ENCODE results near the gene PDZK1. TPM values are rescaled to one million over a fixed set of nuclear protein-coding genes. Genes with fewer than 3 reads are reported as not detected.

The PDZK1 gene
- not detected in 2 replicates for total RNA-seq (2014; rRNA removed; shearing (Covaris generic); ENCODE audit: low replicate concordance)

DNA sequence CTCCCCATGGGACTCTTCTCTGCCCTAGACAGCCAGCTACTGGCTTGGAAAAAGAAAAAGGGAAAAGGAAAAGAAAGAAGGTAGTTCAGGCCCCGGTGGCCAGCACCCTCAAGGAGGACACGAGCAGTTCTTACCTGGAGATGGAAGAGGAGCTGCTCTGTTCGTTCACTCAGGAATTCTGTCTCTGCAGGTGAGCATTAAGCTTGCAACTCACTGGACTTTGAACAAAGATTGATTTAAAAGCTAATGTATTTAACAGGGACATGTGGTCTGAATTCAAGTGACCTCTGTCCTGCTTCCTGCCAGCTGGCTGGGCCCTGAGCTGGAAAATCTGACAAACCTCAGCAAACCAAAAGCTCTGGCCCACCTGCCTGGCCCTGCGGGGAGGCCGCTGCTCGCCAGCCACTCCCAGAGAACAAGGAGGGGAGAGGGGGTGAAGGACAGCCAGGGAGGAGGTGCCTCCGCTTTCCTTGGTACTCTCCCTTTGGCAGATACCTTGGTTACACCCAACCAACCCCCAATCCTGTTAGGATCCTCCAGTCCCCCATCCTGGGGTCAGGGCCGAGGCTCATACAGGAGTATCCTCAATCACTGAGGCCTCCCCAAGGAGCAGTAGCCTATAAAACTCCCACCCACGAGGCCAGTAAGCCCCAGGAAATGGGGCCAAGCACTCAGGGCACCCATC lies at the start of gene PDZK1:
Gene PDZK1 (minus strand): TSS at position 186 of the 685 bp plus-strand sequence. CDS start 19,347 bp downstream, outside the sequence.
- H3K9me2 ChIP-seq (replicated peaks; ENCODE audit: insufficient read depth, low read length) = no peaks in the 10 kb centered on the region
- H3K4me2 ChIP-seq (ENCODE audit: low read depth, low read length, poor library complexity, severe bottlenecking) = no peak within 1 kb of the TSS
- no peaks in the 10 kb centered on the region for H3K9me3 ChIP-seq (ENCODE audit: low read length)
- no peak for DNase-seq
- H3K79me2 ChIP-seq (ENCODE audit: low read length) = no peaks in the 10 kb centered on the region
- H3K9ac ChIP-seq (ENCODE audit: low read length) = no peak within 1 kb of the TSS
- H2AFZ ChIP-seq (ENCODE audit: low read length) = no peak within 1 kb of the TSS
- H3K4me3 ChIP-seq (ENCODE audit: low read length) = no peak within 1 kb of the TSS
- H3K27me3 ChIP-seq (ENCODE audit: low read length) = no peaks in the 10 kb centered on the region
- H4K20me1 ChIP-seq (ENCODE audit: insufficient read depth, low read depth, low read length) = no peaks in the 10 kb centered on the region
- no peaks in the 10 kb centered on the region for H3K36me3 ChIP-seq (ENCODE audit: insufficient read depth, low read length)
- H3K4me1 ChIP-seq (ENCODE audit: low read length) = peaks cover 3% of the 10 kb centered on the region
- no peak within 1 kb of the TSS for H3K27ac ChIP-seq (ENCODE audit: low read length)

DNA sequence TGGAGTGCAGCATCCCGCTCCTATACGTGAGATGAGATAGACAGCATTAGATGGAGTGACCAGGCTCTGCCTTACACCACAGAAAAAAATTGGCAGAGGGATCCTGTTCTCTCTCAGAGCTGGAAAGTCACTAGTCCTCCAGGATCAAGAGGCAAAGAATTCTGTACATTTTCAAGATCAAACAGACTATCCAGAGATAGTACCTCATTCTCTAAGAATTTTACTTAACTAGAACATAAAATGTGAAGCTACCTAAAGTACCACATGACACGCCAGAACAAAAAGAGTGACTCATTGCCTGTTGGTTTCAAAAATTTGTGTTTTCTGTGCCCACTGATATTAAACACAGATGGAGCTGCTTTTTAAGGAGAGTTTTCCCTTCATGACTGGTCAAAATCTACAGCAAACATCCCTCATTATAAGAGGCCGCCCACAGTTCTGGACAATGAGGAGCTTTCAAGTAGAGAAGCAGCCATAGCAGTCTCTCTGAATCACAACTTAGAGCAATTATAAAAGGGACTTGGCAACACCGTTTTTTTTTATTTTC lies 44.4 kb upstream of the PDZK1 start:
- no peak overlapping the region for H3K4me2 ChIP-seq (ENCODE audit: low read depth, low read length, poor library complexity, severe bottlenecking)
- no peaks in the 10 kb centered on the region for H3K27me3 ChIP-seq (ENCODE audit: low read length)
- DNase-seq = no peak
- H3K27ac ChIP-seq (ENCODE audit: low read length) = no peak overlapping the region
- H3K9me3 ChIP-seq (ENCODE audit: low read length) = no peaks in the 10 kb centered on the region
- no peak overlapping the region for H2AFZ ChIP-seq (ENCODE audit: low read length)
- H4K20me1 ChIP-seq (ENCODE audit: insufficient read depth, low read depth, low read length) = no peaks in the 10 kb centered on the region
- peaks cover 4% of the 10 kb centered on the region; the same call in 1 of the 2 replicates for H3K36me3 ChIP-seq (ENCODE audit: insufficient read depth, low read length)
- no peaks in the 10 kb centered on the region for H3K79me2 ChIP-seq (ENCODE audit: low read length)
- no peak overlapping the region for H3K4me3 ChIP-seq (ENCODE audit: low read length)
- no peak overlapping the region for H3K9ac ChIP-seq (ENCODE audit: low read length)
- H3K9me2 ChIP-seq (replicated peaks; ENCODE audit: insufficient read depth, low read length) = no peaks in the 10 kb centered on the region
- H3K4me1 ChIP-seq (ENCODE audit: low read length) = peaks cover 5% of the 10 kb centered on the region

DNA sequence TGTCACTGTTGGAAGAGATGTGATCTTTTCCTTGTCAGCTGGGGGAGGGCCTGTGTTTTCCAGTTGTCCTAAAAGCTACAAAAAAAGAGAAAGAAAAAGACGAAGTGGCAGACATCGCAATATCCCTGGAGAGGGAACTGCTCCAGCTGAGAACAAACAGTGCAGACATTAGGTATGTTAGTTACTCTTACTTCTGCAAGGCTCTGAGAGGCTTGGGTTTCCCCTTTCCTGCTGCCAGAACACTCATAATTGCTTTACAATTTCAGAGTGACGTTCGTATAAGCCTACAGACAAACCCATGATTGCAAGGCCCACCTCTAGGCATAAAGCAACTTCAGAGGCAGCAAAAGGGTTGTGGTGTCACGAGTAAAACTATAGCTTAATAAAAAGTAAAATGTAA lies 43.3 kb upstream of the PDZK1 start:
- Histone ChIP-seq H3K79me2 (ENCODE audit: low read length) (no peaks in the 10 kb centered on the region), H3K9me2 (replicated peaks; ENCODE audit: insufficient read depth, low read length) (no peaks in the 10 kb centered on the region), H3K4me3 (ENCODE audit: low read length) (no peak overlapping the region), H3K9ac (ENCODE audit: low read length) (no peak overlapping the region), H2AFZ (ENCODE audit: low read length) (no peak overlapping the region), H4K20me1 (ENCODE audit: insufficient read depth, low read depth, low read length) (no peaks in the 10 kb centered on the region), H3K27ac (ENCODE audit: low read length) (no peak overlapping the region), H3K4me1 (ENCODE audit: low read length) (peaks cover 5% of the 10 kb centered on the region), H3K27me3 (ENCODE audit: low read length) (no peaks in the 10 kb centered on the region), H3K36me3 (ENCODE audit: insufficient read depth, low read length) (peaks cover 4% of the 10 kb centered on the region; the same call in 1 of the 2 replicates), H3K4me2 (ENCODE audit: low read depth, low read length, poor library complexity, severe bottlenecking) (no peak overlapping the region), H3K9me3 (ENCODE audit: low read length) (no peaks in the 10 kb centered on the region)
- no peak for DNase-seq

- no peak for DNase-seq
- H3K9ac ChIP-seq (ENCODE audit: low read length) = no peak overlapping the region
- no peak overlapping the region for H3K27ac ChIP-seq (ENCODE audit: low read length)
- H3K79me2 ChIP-seq (ENCODE audit: low read length) = no peaks in the 10 kb centered on the region
- H2AFZ ChIP-seq (ENCODE audit: low read length) = no peak overlapping the region
- no peaks in the 10 kb centered on the region for H3K9me3 ChIP-seq (ENCODE audit: low read length)
- H3K4me1 ChIP-seq (ENCODE audit: low read length) = peaks cover 5% of the 10 kb centered on the region
- no peaks in the 10 kb centered on the region for H4K20me1 ChIP-seq (ENCODE audit: insufficient read depth, low read depth, low read length)
- no peak overlapping the region for H3K4me3 ChIP-seq (ENCODE audit: low read length)
- peaks cover 13% of the 10 kb centered on the region for H3K36me3 ChIP-seq (ENCODE audit: insufficient read depth, low read length)
- H3K9me2 ChIP-seq (replicated peaks; ENCODE audit: insufficient read depth, low read length) = no peaks in the 10 kb centered on the region
- no peak overlapping the region for H3K4me2 ChIP-seq (ENCODE audit: low read depth, low read length, poor library complexity, severe bottlenecking)
- no peaks in the 10 kb centered on the region for H3K27me3 ChIP-seq (ENCODE audit: low read length)
Observed at GRCh38 chr1:145747398-145748247, 40.5 kb upstream of the PDZK1 start.

DNA sequence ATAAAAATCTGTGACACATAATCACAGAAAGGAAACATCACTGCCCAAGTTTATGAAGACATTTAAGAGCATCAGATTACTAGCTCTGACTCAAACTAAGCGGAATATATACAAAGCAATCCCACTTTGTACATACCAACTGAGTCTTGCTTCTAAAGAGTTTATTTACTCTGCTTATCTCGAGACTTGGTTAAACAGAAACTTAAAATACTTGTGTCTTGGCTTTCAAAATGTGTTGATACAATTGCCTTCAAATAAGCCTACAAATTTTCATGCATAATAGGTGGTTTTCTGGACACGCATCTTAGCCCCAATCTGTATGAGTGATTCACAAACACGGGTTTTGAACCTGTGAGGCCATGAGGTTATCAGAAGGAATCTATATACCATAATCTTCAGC lies 33.1 kb upstream of the PDZK1 start:
- H3K27me3 ChIP-seq (ENCODE audit: low read length) = no peaks in the 10 kb centered on the region
- H3K4me2 ChIP-seq (ENCODE audit: low read depth, low read length, poor library complexity, severe bottlenecking) = no peak overlapping the region
- no peaks in the 10 kb centered on the region for H3K79me2 ChIP-seq (ENCODE audit: low read length)
- peaks cover 13% of the 10 kb centered on the region for H3K36me3 ChIP-seq (ENCODE audit: insufficient read depth, low read length)
- no peaks in the 10 kb centered on the region for H3K9me2 ChIP-seq (replicated peaks; ENCODE audit: insufficient read depth, low read length)
- no peak overlapping the region for H2AFZ ChIP-seq (ENCODE audit: low read length)
- no peaks in the 10 kb centered on the region for H3K9me3 ChIP-seq (ENCODE audit: low read length)
- no peaks in the 10 kb centered on the region for H4K20me1 ChIP-seq (ENCODE audit: insufficient read depth, low read depth, low read length)
- H3K4me1 ChIP-seq (ENCODE audit: low read length) = no peaks in the 10 kb centered on the region
- DNase-seq = no peak
- no peak overlapping the region for H3K9ac ChIP-seq (ENCODE audit: low read length)
- no peak overlapping the region for H3K4me3 ChIP-seq (ENCODE audit: low read length)
- no peak overlapping the region for H3K27ac ChIP-seq (ENCODE audit: low read length)

GRCh38 chr1:145736191-145736590 lies 29.0 kb upstream of the PDZK1 start:
- Histone ChIP-seq H3K79me2 (ENCODE audit: low read length) (no peaks in the 10 kb centered on the region), H3K4me1 (ENCODE audit: low read length) (peaks cover 11% of the 10 kb centered on the region), H3K9me2 (replicated peaks; ENCODE audit: insufficient read depth, low read length) (no peaks in the 10 kb centered on the region), H2AFZ (ENCODE audit: low read length) (no peak overlapping the region), H3K4me2 (ENCODE audit: low read depth, low read length, poor library complexity, severe bottlenecking) (no peak overlapping the region), H3K9me3 (ENCODE audit: low read length) (no peaks in the 10 kb centered on the region), H3K4me3 (ENCODE audit: low read length) (no peak overlapping the region), H3K27ac (ENCODE audit: low read length) (no peak overlapping the region), H3K9ac (ENCODE audit: low read length) (no peak overlapping the region), H3K36me3 (ENCODE audit: insufficient read depth, low read length) (no peaks in the 10 kb centered on the region), H4K20me1 (ENCODE audit: insufficient read depth, low read depth, low read length) (no peaks in the 10 kb centered on the region), H3K27me3 (ENCODE audit: low read length) (no peaks in the 10 kb centered on the region)
- no peak for DNase-seq

- Histone ChIP-seq H3K9me3 (ENCODE audit: low read length) (no peaks in the 10 kb centered on the region), H3K79me2 (ENCODE audit: low read length) (no peaks in the 10 kb centered on the region), H3K36me3 (ENCODE audit: insufficient read depth, low read length) (no peaks in the 10 kb centered on the region), H3K4me2 (ENCODE audit: low read depth, low read length, poor library complexity, severe bottlenecking) (no peak overlapping the region), H4K20me1 (ENCODE audit: insufficient read depth, low read depth, low read length) (no peaks in the 10 kb centered on the region), H3K4me1 (ENCODE audit: low read length) (peaks cover 11% of the 10 kb centered on the region), H3K9me2 (replicated peaks; ENCODE audit: insufficient read depth, low read length) (no peaks in the 10 kb centered on the region), H3K4me3 (ENCODE audit: low read length) (no peak overlapping the region), H3K9ac (ENCODE audit: low read length) (no peak overlapping the region), H2AFZ (ENCODE audit: low read length) (no peak overlapping the region), H3K27me3 (ENCODE audit: low read length) (no peaks in the 10 kb centered on the region), H3K27ac (ENCODE audit: low read length) (no peak overlapping the region)
- no peak for DNase-seq
Observed at GRCh38 chr1:145730900-145731299, 23.7 kb upstream of the PDZK1 start.

- Histone ChIP-seq H3K9ac (ENCODE audit: low read length) (no peak overlapping the region), H2AFZ (ENCODE audit: low read length) (no peak overlapping the region), H3K79me2 (ENCODE audit: low read length) (no peaks in the 10 kb centered on the region), H4K20me1 (ENCODE audit: insufficient read depth, low read depth, low read length) (no peaks in the 10 kb centered on the region), H3K27ac (ENCODE audit: low read length) (no peak overlapping the region), H3K4me1 (ENCODE audit: low read length) (peaks cover 11% of the 10 kb centered on the region), H3K36me3 (ENCODE audit: insufficient read depth, low read length) (no peaks in the 10 kb centered on the region), H3K9me3 (ENCODE audit: low read length) (no peaks in the 10 kb centered on the region), H3K4me2 (ENCODE audit: low read depth, low read length, poor library complexity, severe bottlenecking) (no peak overlapping the region), H3K4me3 (ENCODE audit: low read length) (no peak overlapping the region), H3K9me2 (replicated peaks; ENCODE audit: insufficient read depth, low read length) (no peaks in the 10 kb centered on the region), H3K27me3 (ENCODE audit: low read length) (no peaks in the 10 kb centered on the region)
- no peak for DNase-seq
Observed at GRCh38 chr1:145730467-145730866, 23.3 kb upstream of the PDZK1 start.
